A549 (cell line): ENCODE measurements around the gene CUL9. TPM values are rescaled to one million over a fixed set of nuclear protein-coding genes. Genes with fewer than 3 reads are reported as not detected.

Experiments used
- ATAC-seq, 2 experiments: fragments of 200-7000 bp in 1 of 2; fragments of >200 bp in 1 of 2; cut with Nextera tagmentation in 1 of 2; cut with Tn5 transposase in 1 of 2; 3 replicates each; pipeline versions ENCODE4 v1.8.0 to v1.9.1; 2018 to 2020; ENCODE audit warnings: mild to moderate bottlenecking in 1 of 2, moderate library complexity in 1 of 2
- CTCF ChIA-PET: fragments of 300-600 bp; sonication (Branson Sonifier 250); formaldehyde crosslinking; extraction: SDS; loops from one replicate; lab custom pipeline; 2021; ENCODE audit warnings: antibody characterized with exemption, inconsistent platforms; lab: Yijun Ruan, JAX
- POLR2A ChIA-PET: fragments of 350-600 bp; formaldehyde crosslinking; extraction: SDS; loops from one replicate; lab custom pipeline; 2021; ENCODE audit warnings: antibody characterized with exemption, inconsistent platforms; lab: Yijun Ruan, JAX
- DNase-seq, 2 experiments: peaks; one replicate each; pipeline versions ENCODE4 v3.0.0 to v3.0.0-alpha.2; 2011 to 2016; ENCODE audit warnings: low read depth in 1 of 2, low spot score in 1 of 2
- FAIRE-seq: peaks from 2 replicates; lab custom pipeline; 2011; peaks lifted over from hg19 to GRCh38; lab: Jason Lieb, UNC
- H3K27ac ChIP-seq, 2 experiments: fragments of >200 bp; sonication (Bioruptor Twin); formaldehyde crosslinking; 3 replicates each; pipeline ENCODE4 v1.5.1; 2016 to 2017
- H3K4me1 ChIP-seq: fragments of >200 bp; sonication (Bioruptor Twin); formaldehyde crosslinking; 3 replicates; pipeline ENCODE4 v1.6.1; 2016
- H3K4me2 ChIP-seq: fragments of >200 bp; sonication (Bioruptor Twin); formaldehyde crosslinking; 3 replicates; pipeline ENCODE4 v1.6.1; 2016
- H3K4me3 ChIP-seq: fragments of >200 bp; sonication (Bioruptor Twin); formaldehyde crosslinking; 3 replicates; pipeline ENCODE4 v1.5.1; 2016
- H3K9me3 ChIP-seq: fragments of >200 bp; sonication (Bioruptor Twin); formaldehyde crosslinking; 3 replicates; pipeline ENCODE4 v1.6.1; 2016
- CEBPB ChIP-seq, 2 experiments: fragments of >200 bp in 1 of 2; sonication (Bioruptor Twin) in 1 of 2; formaldehyde crosslinking in 1 of 2; IDR thresholded peaks; 2 replicates each; pipeline ENCODE4 v1.6.1; 2012 to 2016
- EHMT2 ChIP-seq: fragments of 200-600 bp; sonication (generic); IDR thresholded peaks from 2 replicates; pipeline ENCODE4 v1.6.1; 2016; ENCODE audit warnings: antibody characterized with exemption, low read depth, mild to moderate bottlenecking, moderate library complexity
- EP300 ChIP-seq, 2 experiments: fragments of >200 bp; sonication (Bioruptor Twin); formaldehyde crosslinking; IDR thresholded peaks; 2 replicates in 1 of 2; 3 replicates in 1 of 2; pipeline ENCODE4 v1.6.1; 2016 to 2017
- FOSL2 ChIP-seq, 2 experiments: fragments of 450-650 bp in 1 of 2; fragments of >200 bp in 1 of 2; sonication (Bioruptor Twin) in 1 of 2; formaldehyde crosslinking; IDR thresholded peaks; 2 replicates each; pipeline versions ENCODE4 v1.5.0 to v1.6.1; 2016 to 2020; ENCODE audit warnings: mild to moderate bottlenecking in 1 of 2, moderate library complexity in 1 of 2
- GATA3 ChIP-seq: IDR thresholded peaks from 2 replicates; pipeline ENCODE4 v1.6.1; 2012; ENCODE audit warnings: borderline replicate concordance
- HDAC2 ChIP-seq: fragments of 200-600 bp; sonication (generic); IDR thresholded peaks from 2 replicates; pipeline ENCODE4 v1.6.1; 2016
- HEYL ChIP-seq: fragments of 250-450 bp; sonication (Bioruptor Pico); IDR thresholded peaks from 2 replicates; pipeline ENCODE4 v1.8.0; 2021; ENCODE audit warnings: mild to moderate bottlenecking, moderate library complexity
- HOXA7 ChIP-seq: fragments of 250-450 bp; sonication (Bioruptor Pico); IDR thresholded peaks from 2 replicates; pipeline ENCODE4 v1.5.0; 2020; ENCODE audit warnings: mild to moderate bottlenecking, moderate library complexity
- HOXB5 ChIP-seq: fragments of 250-450 bp; sonication (Bioruptor Pico); IDR thresholded peaks from 2 replicates; pipeline ENCODE4 v1.5.0; 2020; ENCODE audit warnings: mild to moderate bottlenecking, moderate library complexity
- KDM1A ChIP-seq: fragments of 200-600 bp; sonication (generic); IDR thresholded peaks from 2 replicates; pipeline ENCODE4 v1.6.1; 2016; ENCODE audit warnings: low read depth, mild to moderate bottlenecking
- MYC ChIP-seq: IDR thresholded peaks from 2 replicates; pipeline ENCODE4 v1.6.1; 2012; ENCODE audit warnings: mild to moderate bottlenecking, inconsistent platforms, low read length, improper control_type of control experiment, borderline replicate concordance
- NFE2L2 ChIP-seq: fragments of 150-350 bp; conservative IDR thresholded peaks from 2 replicates; pipeline ENCODE4 v1.6.1; 2014; ENCODE audit warnings: low read length
- POLR2A ChIP-seq: IDR thresholded peaks from 2 replicates; pipeline ENCODE4 v1.6.1; 2012; ENCODE audit warnings: mild to moderate bottlenecking, low read length
- RFX5 ChIP-seq: fragments of 450-650 bp; IDR thresholded peaks from 2 replicates; pipeline ENCODE4 v1.7.1; 2014; ENCODE audit warnings: antibody characterized with exemption, mild to moderate bottlenecking, moderate library complexity
- RNF2 ChIP-seq: fragments of 200-600 bp; sonication (generic); IDR thresholded peaks from 2 replicates; pipeline ENCODE4 v1.6.1; 2016; ENCODE audit warnings: low read depth, mild to moderate bottlenecking, antibody characterized with exemption, moderate library complexity, borderline replicate concordance
- TFCP2L1 ChIP-seq: fragments of 250-450 bp; sonication (Bioruptor Pico); IDR thresholded peaks from 2 replicates; pipeline ENCODE4 v1.5.0; 2021; ENCODE audit warnings: mild to moderate bottlenecking
- ZFP36 ChIP-seq: fragments of 450-650 bp; IDR thresholded peaks from 2 replicates; pipeline ENCODE4 v1.6.1; 2014; ENCODE audit warnings: borderline replicate concordance; ENCODE audit not compliant: partially characterized antibody
- ZNF302 ChIP-seq: fragments of 250-450 bp; sonication (Bioruptor Pico); IDR thresholded peaks from 2 replicates; pipeline ENCODE4 v1.9.0; 2021; ENCODE audit warnings: inconsistent platforms, mild to moderate bottlenecking, moderate library complexity
- WGBS: methylation state at CpG from one replicate; pipeline ENCODE4 v1.1.6; 2017; ENCODE audit errors: missing lambda C conversion rate; 5-methylcytosine and 5-hydroxymethylcytosine counted together
- polyA plus RNA-seq, 4 experiments: library from polyadenylated mRNA; depleted of rRNA in 3 of 4; stranded (reverse); fragments of >200 nt; fragmentation: RNase III in 1 of 4; extraction: RNeasy Plus Mini Kit Qiagen cat#74134 plus additional on column Dnase treatment in 1 of 4; gene quantifications; 2 replicates in 3 of 4; 3 replicates in 1 of 4; pipeline ENCODE4 v1.2.3, GENCODE V29; 2011 to 2017
- TF ChIP-seq, protein P1 (sequence below): IDR thresholded peaks from 2 replicates; pipeline ENCODE4 v1.6.1; 2012
- TF ChIP-seq, protein P2 (sequence below): fragments of 150-350 bp; IDR thresholded peaks from 2 replicates; pipeline ENCODE4 v1.6.1; 2014; ENCODE audit warnings: low read depth, mild to moderate bottlenecking, low read length

Gene CUL9
- polyA plus RNA-seq, 2 of the 4 experiments (the other 2 are of a cell fraction), result 11.3 to 12.5 TPM

DNA sequence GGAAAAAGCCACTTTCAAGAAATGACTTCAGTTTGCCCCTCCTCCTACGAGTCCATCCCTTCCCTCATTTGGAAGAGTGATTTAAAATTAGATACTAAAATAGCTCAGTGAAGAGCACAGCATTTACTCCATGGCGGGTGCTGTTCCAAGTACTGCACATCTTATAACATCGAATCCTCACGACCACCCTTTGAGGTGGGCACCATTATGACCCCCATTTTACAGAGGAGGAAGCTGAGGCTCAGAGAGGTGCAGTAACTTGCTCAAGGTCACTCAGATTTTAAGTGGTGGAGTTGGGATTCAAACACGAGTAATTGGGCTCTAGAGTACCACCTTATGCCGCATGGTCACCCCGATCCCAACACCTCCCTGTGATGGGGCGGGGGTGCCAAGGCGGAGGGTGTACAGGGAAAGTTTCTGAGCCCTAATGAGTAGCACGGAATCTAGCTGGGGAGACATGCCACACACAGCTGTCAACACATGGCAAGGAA, 86.8 kb downstream of the CUL9 start (continued):
- TF ChIP-seq EP300 (IDR thresholded peaks at IDR 0.05) (no peak), FOSL2 (IDR thresholded peaks at IDR 0.05) (no peak), FOSL2 (CRISPR knock-in tag; IDR thresholded peaks at IDR 0.05) (no peak)
- TF ChIP-seq, protein P1, sequence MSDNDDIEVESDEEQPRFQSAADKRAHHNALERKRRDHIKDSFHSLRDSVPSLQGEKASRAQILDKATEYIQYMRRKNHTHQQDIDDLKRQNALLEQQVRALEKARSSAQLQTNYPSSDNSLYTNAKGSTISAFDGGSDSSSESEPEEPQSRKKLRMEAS, result no peak

DNA sequence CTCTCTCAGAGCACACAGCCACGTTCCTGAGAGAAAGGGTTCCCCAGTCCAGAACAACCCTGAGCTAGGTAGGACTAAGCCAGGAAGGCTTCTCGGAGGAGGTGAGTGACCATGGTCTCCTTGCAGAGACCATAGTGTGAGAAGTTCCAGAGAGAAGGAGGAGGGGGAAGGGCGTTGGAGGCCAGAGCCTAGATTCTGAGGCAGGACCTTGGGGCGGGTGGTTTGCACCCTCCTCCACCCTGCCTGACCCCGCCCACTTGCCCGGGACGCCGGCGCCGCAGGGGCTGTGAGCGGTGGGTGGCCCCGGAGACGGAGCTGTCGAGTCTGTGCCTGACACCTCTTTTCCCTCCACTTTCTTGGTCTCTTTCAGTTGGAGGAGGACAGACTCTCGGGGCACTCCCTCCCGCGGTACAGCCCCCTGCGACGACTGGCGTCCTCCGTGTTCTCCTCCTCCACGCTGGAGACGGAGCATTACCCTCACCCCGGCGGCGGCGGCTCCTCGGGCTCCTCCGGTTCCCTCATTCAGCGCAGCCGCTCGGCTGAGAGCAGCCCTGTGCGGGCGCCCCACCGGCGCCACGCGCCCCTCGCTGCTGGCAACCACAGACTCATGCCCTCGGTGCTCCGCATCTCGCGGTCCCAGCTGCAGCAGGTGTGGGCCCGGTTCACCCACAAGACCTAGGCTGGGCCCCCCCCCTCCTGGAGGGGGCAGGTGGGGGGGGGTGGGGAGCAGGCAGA, 87.4 kb downstream of the CUL9 start:
- ATAC-seq (peak in 1 of 2 experiments; percentile 37; a peak in 3 of 6 replicates), FAIRE-seq (no peak), DNase-seq (no peak)
- WGBS, result 30% methylated on average over 22 of the region's 44 CpGs
- no peaks in the 10 kb centered on the region for H3K9me3 ChIP-seq
- H3K4me3 ChIP-seq, result no peak overlapping the region
- H3K4me2 ChIP-seq, result peak overlapping the region; percentile 68
- TF ChIP-seq, protein P2, sequence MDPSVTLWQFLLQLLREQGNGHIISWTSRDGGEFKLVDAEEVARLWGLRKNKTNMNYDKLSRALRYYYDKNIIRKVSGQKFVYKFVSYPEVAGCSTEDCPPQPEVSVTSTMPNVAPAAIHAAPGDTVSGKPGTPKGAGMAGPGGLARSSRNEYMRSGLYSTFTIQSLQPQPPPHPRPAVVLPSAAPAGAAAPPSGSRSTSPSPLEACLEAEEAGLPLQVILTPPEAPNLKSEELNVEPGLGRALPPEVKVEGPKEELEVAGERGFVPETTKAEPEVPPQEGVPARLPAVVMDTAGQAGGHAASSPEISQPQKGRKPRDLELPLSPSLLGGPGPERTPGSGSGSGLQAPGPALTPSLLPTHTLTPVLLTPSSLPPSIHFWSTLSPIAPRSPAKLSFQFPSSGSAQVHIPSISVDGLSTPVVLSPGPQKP, result no peak
- TF ChIP-seq MYC (no peak), ZFP36 (peak; percentile 85)
- ChIA-PET CTCF (interaction anchor here (1.1 to 3.0 kb wide), 4 partner anchors 18 to 226 kb away, joined by 3 to 14 read pairs (median 7); partner anchors contain the start of gene CRIP3), POLR2A (no interaction called here)
- peaks cover 33% of the 10 kb centered on the region for H3K4me1 ChIP-seq
- H3K27ac ChIP-seq, result peak overlapping the region; percentile 16 to 67; a peak in 4 of 6 replicates

DNA sequence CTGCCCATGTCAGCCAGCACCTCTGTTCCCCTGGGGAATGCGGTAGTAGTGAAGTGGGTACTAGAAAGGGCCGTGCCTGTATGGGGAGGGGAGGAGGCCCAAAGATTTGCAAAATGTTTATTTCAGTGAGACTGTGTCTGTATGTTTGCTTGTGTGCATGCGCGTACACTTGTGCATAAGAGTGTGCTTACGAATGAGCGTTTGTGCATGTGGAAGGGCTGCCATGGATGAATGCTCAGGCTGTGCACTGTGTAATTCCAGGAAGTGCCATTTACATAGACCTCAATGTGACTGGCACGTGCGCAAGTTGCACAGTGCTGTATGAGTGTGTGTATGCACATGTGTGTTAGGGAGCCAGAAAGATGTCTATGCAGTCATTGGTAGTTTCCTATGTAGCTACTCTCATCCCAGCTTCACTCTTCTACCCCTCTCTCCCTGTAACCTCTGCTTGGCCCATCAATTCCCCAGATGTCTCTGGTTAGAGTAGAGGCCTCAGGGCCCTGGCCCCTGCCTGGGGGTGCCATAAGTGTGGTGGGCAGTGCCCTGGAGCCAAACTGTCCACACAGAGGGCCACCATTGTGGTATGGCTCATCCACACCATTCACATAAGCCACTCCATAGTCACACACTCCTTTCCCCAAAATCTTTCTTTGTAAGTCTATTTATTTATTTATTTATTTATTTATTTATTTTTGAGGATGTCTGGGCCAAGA, 89.3 kb downstream of the CUL9 start:
- H3K27ac ChIP-seq, result no peak overlapping the region
- 91% methylated on average over 8 of the region's 8 CpGs for WGBS
- no peak for FAIRE-seq
- CTCF ChIA-PET, result interaction anchor here (3.0 kb wide), 1 partner anchor 8 kb away, joined by 12 read pairs; no protein-coding TSS in a partner anchor
- no peaks in the 10 kb centered on the region for H3K9me3 ChIP-seq
- no peak for ATAC-seq
- peaks cover 49% of the 10 kb centered on the region for H3K4me1 ChIP-seq
- TF ChIP-seq CEBPB (IDR thresholded peaks at IDR 0.05), result no peak
- TF ChIP-seq HEYL (CRISPR knock-in tag), result no peak
- no peak for TF ChIP-seq KDM1A
- TF ChIP-seq POLR2A, result no peak
- no peak for TF ChIP-seq RFX5
- no peak for TF ChIP-seq RNF2
- no peak for TF ChIP-seq GATA3
- TF ChIP-seq NFE2L2, result no peak
- TF ChIP-seq HOXB5 (CRISPR knock-in tag), result no peak
- TF ChIP-seq HOXA7 (CRISPR knock-in tag), result no peak
- no peak for TF ChIP-seq TFCP2L1 (CRISPR knock-in tag)
- no peak for TF ChIP-seq ZNF302
- no peak for TF ChIP-seq HDAC2
- no peak overlapping the region for H3K4me3 ChIP-seq
- H3K4me2 ChIP-seq, result no peak overlapping the region
- DNase-seq, result no peak
- POLR2A ChIA-PET, result no interaction called here

GRCh38 chr6:43271944-43272343, 89.9 kb downstream of the CUL9 start:
- FAIRE-seq (no peak), ATAC-seq (no peak), DNase-seq (no peak)
- H3K4me2 ChIP-seq, result no peak overlapping the region
- peaks cover 56% of the 10 kb centered on the region for H3K4me1 ChIP-seq
- no peak overlapping the region for H3K4me3 ChIP-seq
- H3K27ac ChIP-seq, result no peak overlapping the region
- CTCF ChIA-PET, result interaction anchor here (3.0 kb wide), 1 partner anchor 8 kb away, joined by 12 read pairs; no protein-coding TSS in a partner anchor
- POLR2A ChIA-PET, result no interaction called here
- no peak for TF ChIP-seq EHMT2
- no peaks in the 10 kb centered on the region for H3K9me3 ChIP-seq
